CD14-positive monocyte (primary cell): ENCODE measurements around the gene DLK2. TPM values are rescaled to one million over a fixed set of nuclear protein-coding genes. Genes with fewer than 3 reads are reported as not detected.

Source experiments
- DNase-seq, 3 donors: peaks; one replicate each; pipeline ENCODE4 v3.0.0-alpha.2; 2011 to 2022
- H2AFZ ChIP-seq: 2 replicates; pipeline ENCODE4 v1.6.0; 2012; ENCODE audit warnings: mild to moderate bottlenecking, low read depth, low read length, inconsistent platforms; ENCODE audit not compliant: insufficient read depth, poor library complexity, severe bottlenecking
- H3K27ac ChIP-seq, 2 donors: 1 replicate in 1 of 2; 2 replicates in 1 of 2; pipeline ENCODE4 v1.5.1; 2012 to 2013; ENCODE audit warnings: low read length in 2 of 2, control low read depth in 1 of 2, inconsistent platforms in 1 of 2, low read depth in 1 of 2, mild to moderate bottlenecking in 1 of 2
- H3K27me3 ChIP-seq, 2 donors: one replicate each; pipeline versions ENCODE4 v1.6.0 to v1.6.1; 2011 to 2013; ENCODE audit warnings: low read length in 2 of 2; ENCODE audit not compliant: control insufficient read depth in 2 of 2, insufficient read depth in 2 of 2
- H3K36me3 ChIP-seq, 2 donors: replicated peaks in 1 of 2; 1 replicate in 1 of 2; 2 replicates in 1 of 2; pipeline versions ENCODE4 v1.5.1 to v1.6.1; 2012 to 2013; ENCODE audit warnings: low read length in 2 of 2, control low read depth in 1 of 2, inconsistent platforms in 1 of 2, mild to moderate bottlenecking in 1 of 2; ENCODE audit not compliant: insufficient read depth in 2 of 2, control insufficient read depth in 1 of 2
- H3K4me1 ChIP-seq, 2 donors: 1 replicate in 1 of 2; 2 replicates in 1 of 2; pipeline versions ENCODE4 v1.5.1 to v1.6.1; 2012 to 2013; ENCODE audit warnings: low read length in 2 of 2, control low read depth in 1 of 2, inconsistent platforms in 1 of 2, mild to moderate bottlenecking in 1 of 2, moderate library complexity in 1 of 2; ENCODE audit not compliant: insufficient read depth in 2 of 2, control insufficient read depth in 1 of 2
- H3K4me2 ChIP-seq: replicated peaks from 2 replicates; pipeline ENCODE3; 2012; ENCODE audit warnings: low read length, moderate library complexity, mild to moderate bottlenecking; ENCODE audit not compliant: poor library complexity, severe bottlenecking; ENCODE audit errors: extremely low read depth
- H3K4me3 ChIP-seq, 3 experiments: fragments of 200-600 bp in 1 of 3; sonication (generic) in 1 of 3; replicated peaks in 1 of 3; 1 replicate in 2 of 3; 2 replicates in 1 of 3; pipeline ENCODE4 v1.5.1; 2011 to 2013; ENCODE audit warnings: low read length in 3 of 3, mild to moderate bottlenecking in 3 of 3, control low read depth in 2 of 3, low read depth in 2 of 3, inconsistent platforms in 1 of 3, moderate library complexity in 1 of 3
- H3K79me2 ChIP-seq: 2 replicates; pipeline ENCODE4 v1.6.0; 2012; ENCODE audit warnings: mild to moderate bottlenecking, control low read depth, inconsistent platforms, low read length, moderate library complexity; ENCODE audit not compliant: insufficient read depth
- H3K9ac ChIP-seq: 2 replicates; pipeline ENCODE4 v1.6.0; 2017; ENCODE audit warnings: low read length, mild to moderate bottlenecking; ENCODE audit not compliant: insufficient read depth, poor library complexity, severe bottlenecking
- H3K9me3 ChIP-seq, 2 donors: replicated peaks in 1 of 2; 1 replicate in 1 of 2; 2 replicates in 1 of 2; pipeline versions ENCODE4 v1.5.1 to v1.6.1; 2012 to 2013; ENCODE audit warnings: low read length in 2 of 2, control low read depth in 1 of 2; ENCODE audit not compliant: control insufficient read depth in 1 of 2, insufficient read depth in 1 of 2
- H4K20me1 ChIP-seq: 2 replicates; pipeline ENCODE4 v1.6.0; 2012; ENCODE audit warnings: mild to moderate bottlenecking, low read length, control low read depth, moderate library complexity; ENCODE audit not compliant: insufficient read depth
- H3K27ac Mint-ChIP-seq, 7 donors: one replicate each; pipeline ENCODE4 v1.8.0; 2020; ENCODE audit warnings: mild to moderate bottlenecking in 7 of 7, mixed read lengths in 7 of 7, moderate library complexity in 6 of 7, inconsistent platforms in 2 of 7
- H3K27me3 Mint-ChIP-seq, 3 donors: one replicate each; pipeline ENCODE4 v1.8.0; 2021 to 2022; ENCODE audit warnings: low read depth in 3 of 3, mild to moderate bottlenecking in 3 of 3, mixed read lengths in 3 of 3, moderate library complexity in 3 of 3, inconsistent platforms in 1 of 3
- H3K36me3 Mint-ChIP-seq, 2 donors: one replicate each; pipeline ENCODE4 v1.8.0; 2020; ENCODE audit warnings: mixed read lengths in 2 of 2, inconsistent platforms in 1 of 2, mild to moderate bottlenecking in 1 of 2
- H3K4me1 Mint-ChIP-seq: one replicate; pipeline ENCODE4 v1.8.0; 2020; ENCODE audit warnings: mild to moderate bottlenecking, mixed read lengths
- H3K4me3 Mint-ChIP-seq, 2 donors: one replicate each; pipeline ENCODE4 v1.8.0; 2020; ENCODE audit warnings: mild to moderate bottlenecking in 2 of 2, mixed read lengths in 2 of 2, moderate library complexity in 1 of 2
- H3K9me3 Mint-ChIP-seq, 7 donors: one replicate each; pipeline ENCODE4 v1.8.0; 2020 to 2022; ENCODE audit warnings: mixed read lengths in 7 of 7, mild to moderate bottlenecking in 6 of 7, moderate library complexity in 6 of 7, inconsistent platforms in 2 of 7
- WGBS: methylation state at CpG from one replicate; pipeline ENCODE4 v1.1.5; 2013; ENCODE audit warnings: missing lambda C conversion rate; ENCODE audit not compliant: insufficient coverage; 5-methylcytosine and 5-hydroxymethylcytosine counted together
- intact Hi-C, 2 donors: fragments of 100-400 bp; cut with micrococcal nuclease; formaldehyde crosslinking; loops; one replicate each; pipeline versions ENCODE4 v1.15.0 to v1.15.1; 2023
- polyA plus RNA-seq, 3 donors: library from polyadenylated mRNA; depleted of rRNA in 1 of 3; unstranded in 2 of 3; stranded (reverse) in 1 of 3; fragments of 300-500 nt in 2 of 3; fragments of >200 nt in 1 of 3; fragmentation: Illumina TruSeq in 2 of 3; gene quantifications; 1 replicate in 2 of 3; 2 replicates in 1 of 3; pipeline ENCODE4 v1.2.3, GENCODE V29; 2012 to 2021
- TF ChIP-seq, protein P1 (sequence below): fragments of 200-600 bp; IDR thresholded peaks from one replicate; pipeline ENCODE4 v1.8.0; 2022; ENCODE audit warnings: antibody characterized with exemption, mild to moderate bottlenecking

Gene DLK2
- polyA plus RNA-seq, 3 donors, result 0.08 TPM; not detected in 2

DNA sequence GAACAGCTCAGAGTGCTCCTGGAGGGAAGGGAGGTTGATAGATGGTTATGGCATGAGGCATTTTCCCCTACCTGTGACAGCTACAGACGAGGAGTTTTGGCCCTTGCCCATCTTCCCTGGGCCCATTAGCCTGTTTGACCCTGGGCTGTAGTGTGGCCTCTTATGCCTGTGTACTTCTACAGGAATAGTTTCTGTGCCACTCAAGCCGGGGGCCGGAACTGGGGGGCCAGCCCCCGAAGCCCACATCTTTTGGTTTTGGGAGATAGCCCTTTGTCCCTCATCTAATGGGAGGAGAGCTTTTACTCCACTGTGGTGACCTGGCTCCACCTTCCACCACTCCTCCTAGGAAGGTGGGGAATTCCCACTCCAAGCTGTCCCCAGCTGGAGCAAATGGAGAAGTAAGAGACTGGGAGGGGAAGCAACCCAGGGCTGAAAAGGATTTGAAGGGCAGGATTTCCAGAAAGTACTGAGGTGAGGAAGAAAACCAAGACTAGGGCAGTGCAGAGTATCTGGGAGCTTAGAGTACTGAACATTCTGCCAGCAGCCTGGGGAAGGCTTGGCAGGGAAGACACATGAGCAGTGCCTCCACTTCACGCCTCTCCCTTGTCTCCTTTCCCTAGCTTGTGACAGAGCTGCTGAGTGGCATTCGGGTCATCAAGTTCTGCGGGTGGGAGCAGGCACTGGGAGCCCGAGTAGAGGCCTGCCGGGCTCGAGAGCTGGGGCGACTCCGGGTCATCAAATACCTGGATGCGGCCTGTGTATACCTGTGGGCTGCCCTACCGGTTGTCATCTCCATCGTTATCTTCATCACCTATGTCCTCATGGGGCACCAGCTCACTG is 21.1 kb downstream of the DLK2 start:
- intact Hi-C loops, result no loop called here
- H3K4me3 ChIP-seq, result no peak overlapping the region
- no peaks in the 10 kb centered on the region for H3K9me3 ChIP-seq
- H4K20me1 ChIP-seq, result peaks cover 13% of the 10 kb centered on the region
- Mint-ChIP-seq H3K4me1 (peaks cover 3% of the 10 kb centered on the region), H3K4me3 (no peak overlapping the region), H3K9me3 (no peaks in the 10 kb centered on the region), H3K27me3 (peaks cover 0 to 2% (median 0%) of the 10 kb centered on the region in 3 donors), H3K27ac (peak overlapping the region in 2 of 7 donors; percentile 44 to 76), H3K36me3 (peaks cover 42 to 74% of the 10 kb centered on the region in 2 donors)
- H3K27me3 ChIP-seq, result no peaks in the 10 kb centered on the region
- no peaks in the 10 kb centered on the region for H3K4me1 ChIP-seq
- no peak overlapping the region for H3K9ac ChIP-seq
- DNase-seq, result no peak
- H3K27ac ChIP-seq, result no peak overlapping the region
- no peak overlapping the region for H3K4me2 ChIP-seq
- peaks cover 9% of the 10 kb centered on the region for H3K79me2 ChIP-seq
- TF ChIP-seq, protein P1, sequence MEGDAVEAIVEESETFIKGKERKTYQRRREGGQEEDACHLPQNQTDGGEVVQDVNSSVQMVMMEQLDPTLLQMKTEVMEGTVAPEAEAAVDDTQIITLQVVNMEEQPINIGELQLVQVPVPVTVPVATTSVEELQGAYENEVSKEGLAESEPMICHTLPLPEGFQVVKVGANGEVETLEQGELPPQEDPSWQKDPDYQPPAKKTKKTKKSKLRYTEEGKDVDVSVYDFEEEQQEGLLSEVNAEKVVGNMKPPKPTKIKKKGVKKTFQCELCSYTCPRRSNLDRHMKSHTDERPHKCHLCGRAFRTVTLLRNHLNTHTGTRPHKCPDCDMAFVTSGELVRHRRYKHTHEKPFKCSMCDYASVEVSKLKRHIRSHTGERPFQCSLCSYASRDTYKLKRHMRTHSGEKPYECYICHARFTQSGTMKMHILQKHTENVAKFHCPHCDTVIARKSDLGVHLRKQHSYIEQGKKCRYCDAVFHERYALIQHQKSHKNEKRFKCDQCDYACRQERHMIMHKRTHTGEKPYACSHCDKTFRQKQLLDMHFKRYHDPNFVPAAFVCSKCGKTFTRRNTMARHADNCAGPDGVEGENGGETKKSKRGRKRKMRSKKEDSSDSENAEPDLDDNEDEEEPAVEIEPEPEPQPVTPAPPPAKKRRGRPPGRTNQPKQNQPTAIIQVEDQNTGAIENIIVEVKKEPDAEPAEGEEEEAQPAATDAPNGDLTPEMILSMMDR, result no peak
- 100% methylated on average over 8 of the region's 15 CpGs for WGBS
- peaks cover 57 to 85% of the 10 kb centered on the region in 2 donors for H3K36me3 ChIP-seq
- no peak overlapping the region for H2AFZ ChIP-seq

DNA sequence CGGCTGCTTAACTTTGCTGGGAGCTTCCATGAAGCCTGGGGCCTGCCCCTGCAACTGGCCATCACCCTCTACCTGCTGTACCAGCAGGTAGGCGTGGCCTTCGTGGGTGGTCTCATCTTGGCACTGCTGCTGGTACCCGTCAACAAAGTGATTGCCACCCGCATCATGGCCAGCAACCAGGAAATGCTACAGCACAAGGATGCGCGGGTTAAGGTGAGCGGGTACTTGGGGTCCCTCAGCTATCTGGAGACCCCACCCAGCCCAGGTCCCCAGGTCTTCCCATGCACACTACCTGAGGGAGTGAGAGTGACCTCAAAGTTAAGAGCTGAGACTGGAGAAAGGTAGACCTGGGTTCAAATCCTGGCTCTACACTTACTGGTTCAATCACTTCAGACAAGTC is 22.2 kb downstream of the DLK2 start:
- peaks cover 12% of the 10 kb centered on the region for H3K4me1 Mint-ChIP-seq
- no peaks in the 10 kb centered on the region for H3K9me3 Mint-ChIP-seq
- no peaks in the 10 kb centered on the region for H3K9me3 ChIP-seq
- peaks cover 13% of the 10 kb centered on the region for H4K20me1 ChIP-seq
- no peak overlapping the region for H3K4me2 ChIP-seq
- intact Hi-C loops, result no loop called here
- no peak overlapping the region for H3K27ac ChIP-seq
- no peak overlapping the region for H3K27ac Mint-ChIP-seq
- H3K4me1 ChIP-seq, result peaks cover 10 to 11% of the 10 kb centered on the region in 2 donors
- TF ChIP-seq, protein P1, result no peak
- H3K4me3 ChIP-seq, result no peak overlapping the region
- peaks cover 19% of the 10 kb centered on the region for H3K79me2 ChIP-seq
- H2AFZ ChIP-seq, result no peak overlapping the region
- peaks cover 42 to 67% of the 10 kb centered on the region in 2 donors for H3K36me3 Mint-ChIP-seq
- H3K36me3 ChIP-seq, result peaks cover 48 to 74% of the 10 kb centered on the region in 2 donors
- no peak overlapping the region for H3K9ac ChIP-seq
- 100% methylated on average over 5 of the region's 8 CpGs for WGBS
- H3K27me3 ChIP-seq, result no peaks in the 10 kb centered on the region
- no peak overlapping the region for H3K4me3 Mint-ChIP-seq
- H3K27me3 Mint-ChIP-seq, result peaks cover 0 to 2% (median 0%) of the 10 kb centered on the region in 3 donors
- DNase-seq, result no peak
